Stimulated activated CD4-positive, alpha-beta T cell treated with anti-CD3 and anti-CD28 coated beads, Interleukin-12 subunit alpha, Interleukin-12 subunit beta, amount 100 ng/mL, for 48 hours (primary cell): ENCODE results near the gene IQGAP3.
"Not testable (repeated sequence)": the region's sequence is repeated elsewhere in the genome, so short reads cannot be mapped to it uniquely, and the experiment has no call there.

Experiments
- DNase-seq, 3 donors: peaks; one replicate each; pipeline ENCODE4 v3.0.0-alpha.2; 2020; ENCODE audit warnings: low read depth in 2 of 3, low spot score in 1 of 3

The IQGAP3 gene

GRCh38 chr1:156571261-156571852 is 1.0 kb downstream of the IQGAP3 start:
- no peak for DNase-seq

- no peak for DNase-seq
Observed at GRCh38 chr1:156566436-156566835, 5.9 kb downstream of the IQGAP3 start.

- DNase-seq = no peak
Observed at GRCh38 chr1:156565519-156565918, 6.8 kb downstream of the IQGAP3 start.

- DNase-seq = no peak
Observed at GRCh38 chr1:156560585-156561163, 11.7 kb downstream of the IQGAP3 start.

GRCh38 chr1:156559797-156560385 is 12.5 kb downstream of the IQGAP3 start:
- no peak for DNase-seq

GRCh38 chr1:156559086-156559796 is 13.1 kb downstream of the IQGAP3 start:
- no peak for DNase-seq

- DNase-seq = no peak
Observed at GRCh38 chr1:156556354-156556753, 16.0 kb downstream of the IQGAP3 start.

GRCh38 chr1:156555715-156556114 is 16.6 kb downstream of the IQGAP3 start:
- DNase-seq = no peak

- no peak for DNase-seq
Observed at GRCh38 chr1:156554971-156555370, 17.4 kb downstream of the IQGAP3 start.

- DNase-seq = no peak
Observed at GRCh38 chr1:156553860-156554485, 18.4 kb downstream of the IQGAP3 start.

GRCh38 chr1:156552937-156553336 is 19.4 kb downstream of the IQGAP3 start:
- not testable (repeated sequence) for DNase-seq

GRCh38 chr1:156552518-156552917 is 19.8 kb downstream of the IQGAP3 start:
- no peak for DNase-seq

- DNase-seq = no peak
Observed at GRCh38 chr1:156551869-156552268, 20.5 kb downstream of the IQGAP3 start.

- no peak for DNase-seq
Observed at GRCh38 chr1:156551066-156551643, 21.2 kb downstream of the IQGAP3 start.

GRCh38 chr1:156550346-156550745 is 22.0 kb downstream of the IQGAP3 start:
- DNase-seq = no peak

GRCh38 chr1:156549831-156550230 is 22.5 kb downstream of the IQGAP3 start:
- DNase-seq = no peak

GRCh38 chr1:156549390-156549789 is 23.0 kb downstream of the IQGAP3 start:
- DNase-seq = no peak

- no peak for DNase-seq
Observed at GRCh38 chr1:156547982-156548381, 24.4 kb downstream of the IQGAP3 start.

- DNase-seq = no peak
Observed at GRCh38 chr1:156547434-156547833, 24.9 kb downstream of the IQGAP3 start.

- no peak for DNase-seq
Observed at GRCh38 chr1:156546267-156546666, 26.1 kb downstream of the IQGAP3 start.

- DNase-seq = no peak
Observed at GRCh38 chr1:156544592-156545102, 27.7 kb downstream of the IQGAP3 start.
